Epithelial cell of proximal tubule (primary cell): ENCODE data around the gene CADM2. TPM values are rescaled to one million over a fixed set of nuclear protein-coding genes. Genes with fewer than 3 reads are reported as not detected.

Experiments used
- DNase-seq: peaks from one replicate; pipeline ENCODE4 v3.0.0-alpha.2; 2011; ENCODE audit warnings: low read depth
- H3K4me3 ChIP-seq: 2 replicates; pipeline ENCODE4 v1.5.1; 2011; ENCODE audit warnings: low read depth, mild to moderate bottlenecking, low read length
- total RNA-seq: library from RNA; depleted of rRNA; stranded (reverse); fragments of >200 nt; gene quantifications from 2 replicates; pipeline ENCODE4 v1.2.3, GENCODE V29; 2015
- TF ChIP-seq, protein P1 (sequence below): conservative IDR thresholded peaks from 2 replicates; pipeline ENCODE4 v1.5.1; 2012; ENCODE audit warnings: low read depth, mild to moderate bottlenecking, low read length

CADM2 gene
- total RNA-seq, 1 donor from 2014 or later: not detected

DNA sequence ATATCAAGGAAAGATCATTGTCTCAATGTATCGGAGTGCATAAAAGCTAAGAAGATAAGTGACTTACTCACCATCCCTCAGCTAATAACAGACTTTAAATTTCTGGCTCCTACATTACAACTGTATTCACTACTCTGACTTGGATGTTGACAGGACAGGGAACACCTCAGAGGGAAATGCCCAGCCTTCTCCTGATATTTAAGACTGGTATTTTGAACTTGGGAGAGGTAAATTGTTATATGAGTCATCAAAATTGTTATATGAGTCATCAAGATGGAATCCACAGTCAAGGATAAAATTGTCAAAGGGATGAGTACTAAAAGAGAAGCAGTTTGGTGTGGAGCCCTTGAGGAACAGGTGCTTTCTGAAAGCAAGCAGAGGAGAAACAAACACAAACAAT, 1070.8 kb downstream of the CADM2 start:
- peak; percentile 22 for DNase-seq
- TF ChIP-seq, protein P1, sequence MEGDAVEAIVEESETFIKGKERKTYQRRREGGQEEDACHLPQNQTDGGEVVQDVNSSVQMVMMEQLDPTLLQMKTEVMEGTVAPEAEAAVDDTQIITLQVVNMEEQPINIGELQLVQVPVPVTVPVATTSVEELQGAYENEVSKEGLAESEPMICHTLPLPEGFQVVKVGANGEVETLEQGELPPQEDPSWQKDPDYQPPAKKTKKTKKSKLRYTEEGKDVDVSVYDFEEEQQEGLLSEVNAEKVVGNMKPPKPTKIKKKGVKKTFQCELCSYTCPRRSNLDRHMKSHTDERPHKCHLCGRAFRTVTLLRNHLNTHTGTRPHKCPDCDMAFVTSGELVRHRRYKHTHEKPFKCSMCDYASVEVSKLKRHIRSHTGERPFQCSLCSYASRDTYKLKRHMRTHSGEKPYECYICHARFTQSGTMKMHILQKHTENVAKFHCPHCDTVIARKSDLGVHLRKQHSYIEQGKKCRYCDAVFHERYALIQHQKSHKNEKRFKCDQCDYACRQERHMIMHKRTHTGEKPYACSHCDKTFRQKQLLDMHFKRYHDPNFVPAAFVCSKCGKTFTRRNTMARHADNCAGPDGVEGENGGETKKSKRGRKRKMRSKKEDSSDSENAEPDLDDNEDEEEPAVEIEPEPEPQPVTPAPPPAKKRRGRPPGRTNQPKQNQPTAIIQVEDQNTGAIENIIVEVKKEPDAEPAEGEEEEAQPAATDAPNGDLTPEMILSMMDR: no peak
- H3K4me3 ChIP-seq: no peak overlapping the region

DNA sequence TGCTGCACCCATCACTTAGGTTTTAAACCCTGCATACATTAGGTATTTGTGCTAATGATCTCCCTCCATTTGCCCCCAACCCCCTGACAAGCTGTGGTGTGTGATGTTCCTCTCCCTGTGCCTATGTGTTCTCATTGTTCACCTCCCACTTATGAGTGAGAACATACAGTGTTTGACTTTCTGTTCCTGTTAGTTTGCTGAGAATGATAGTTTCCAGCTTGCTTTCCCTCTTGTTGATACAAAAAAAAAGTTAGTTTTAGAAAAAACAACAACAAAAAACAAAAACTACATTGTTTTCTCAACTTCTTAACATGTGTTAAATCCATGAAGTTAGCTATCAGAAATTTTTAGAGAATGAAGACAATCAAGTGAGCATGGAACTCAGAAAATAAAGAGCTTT, 1079.1 kb downstream of the CADM2 start:
- TF ChIP-seq, protein P1: no peak
- DNase-seq: no peak
- H3K4me3 ChIP-seq: no peak overlapping the region

GRCh38 chr3:86046436-86047136, 1087.8 kb downstream of the CADM2 start:
- no peak overlapping the region for H3K4me3 ChIP-seq
- TF ChIP-seq, protein P1: no peak
- no peak for DNase-seq

DNA sequence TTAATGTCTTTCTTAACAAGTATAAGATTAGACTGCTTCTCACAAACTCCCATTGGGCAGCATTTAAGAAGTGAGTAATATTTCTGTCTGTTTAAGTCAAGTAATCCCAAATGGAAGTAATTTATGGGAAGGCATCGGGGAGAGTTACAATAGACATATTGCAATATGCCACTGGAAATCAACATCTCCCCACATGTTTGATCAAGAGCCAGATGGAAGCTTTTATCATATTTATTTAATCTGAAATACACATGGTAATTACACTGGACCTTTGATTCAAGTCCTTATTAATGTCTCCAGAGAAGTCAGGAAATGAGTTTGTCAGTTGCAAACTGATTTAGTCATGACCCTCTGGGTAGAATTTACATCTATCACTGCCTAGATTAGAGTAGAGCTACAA, 1088.4 kb downstream of the CADM2 start:
- no peak for DNase-seq
- H3K4me3 ChIP-seq: no peak overlapping the region
- TF ChIP-seq, protein P1: no peak

DNA sequence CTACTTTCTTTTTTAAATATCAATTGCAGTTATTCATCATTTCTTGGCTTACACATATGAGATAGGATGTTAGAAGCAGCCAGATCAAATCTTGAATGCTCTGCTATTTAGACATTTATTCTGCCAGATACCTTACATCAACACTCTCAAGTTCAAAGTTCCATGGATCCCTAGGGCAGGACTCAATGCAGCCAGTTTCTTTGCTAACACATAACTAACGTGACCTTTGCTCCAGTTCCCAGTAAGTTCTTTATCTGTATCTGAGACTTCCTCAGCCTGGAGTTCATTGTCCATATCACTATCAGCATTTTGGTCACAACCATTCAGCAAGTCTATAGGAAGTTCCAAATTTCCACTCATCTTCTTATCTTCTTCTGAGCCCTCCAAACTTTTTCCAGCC, 1092.3 kb downstream of the CADM2 start:
- H3K4me3 ChIP-seq: no peak overlapping the region
- DNase-seq: no peak
- TF ChIP-seq, protein P1: no peak

- H3K4me3 ChIP-seq: no peak overlapping the region
- DNase-seq: no peak
- TF ChIP-seq, protein P1: no peak
Measured at GRCh38 chr3:86056032-86056431, 1097.2 kb downstream of the CADM2 start.

DNA sequence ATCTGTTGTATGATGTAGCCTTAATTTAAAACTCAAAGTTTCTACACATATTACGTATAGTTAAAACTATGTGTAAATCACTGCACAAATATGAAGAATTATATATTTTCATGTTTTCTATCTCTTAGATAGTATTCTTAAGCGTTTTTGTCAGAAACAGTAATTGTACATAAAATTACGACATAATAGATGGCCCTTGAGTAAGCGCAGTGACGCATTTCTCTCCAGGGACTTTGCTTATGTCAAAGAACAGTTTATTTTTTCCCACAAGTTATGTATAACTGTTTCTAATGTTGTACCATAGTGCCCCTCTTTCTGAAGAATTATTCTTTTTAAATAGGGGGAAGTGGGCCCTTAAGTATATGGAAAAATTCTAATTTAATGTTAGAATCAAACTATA, 1098.2 kb downstream of the CADM2 start:
- TF ChIP-seq, protein P1: no peak
- no peak overlapping the region for H3K4me3 ChIP-seq
- no peak for DNase-seq
